Measurements from ENCODE around the gene SAP130.

SAP130 gene

DNA sequence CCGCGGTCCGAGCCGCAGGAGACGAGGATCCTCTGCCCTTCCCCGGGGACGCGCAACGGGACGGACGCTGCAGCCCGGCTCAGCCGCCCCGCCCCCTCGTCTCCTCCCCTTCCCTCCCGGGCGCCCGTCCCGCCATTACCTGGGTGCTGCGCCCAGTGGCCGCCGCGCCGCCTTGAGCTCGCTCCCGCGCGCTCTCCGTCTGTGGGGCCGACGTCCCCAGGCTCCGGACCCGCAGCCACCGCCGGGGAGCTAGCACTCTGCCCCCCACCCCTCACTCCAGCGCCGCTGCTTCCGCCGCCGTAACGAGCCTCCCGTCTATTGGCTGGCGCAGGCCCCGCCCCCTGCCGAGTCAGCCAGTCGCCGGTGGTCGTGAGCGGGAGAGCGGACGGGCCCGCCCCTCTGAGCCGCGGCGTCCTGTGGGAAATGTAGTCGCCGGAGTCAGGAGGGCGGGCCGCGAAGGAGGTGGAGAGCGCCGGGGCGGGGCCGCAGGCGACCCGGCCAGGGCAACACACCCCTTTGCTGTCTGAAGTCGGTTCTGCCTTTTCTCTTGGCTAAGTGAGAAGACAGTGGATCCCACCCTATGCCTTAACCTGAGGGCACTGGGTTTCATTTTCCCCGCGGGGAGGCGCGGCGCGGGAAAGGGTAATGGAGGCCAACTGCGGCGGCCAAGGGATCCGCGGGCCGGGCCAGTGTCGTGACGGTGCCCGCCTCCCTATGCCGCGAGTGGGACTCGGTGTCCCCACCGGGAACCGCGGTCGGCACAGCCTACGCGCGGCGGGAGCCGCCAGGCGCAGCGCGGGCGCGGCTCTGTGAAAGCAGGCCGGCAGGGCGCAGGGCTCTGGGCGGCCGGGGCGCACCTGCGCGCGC lies at the start of gene SAP130:
TSS of gene SAP130 (minus strand) at position 259 of the 867 bp plus-strand sequence. CDS start 1,767 bp downstream, outside the sequence.
- peak; percentile 91 for DNase-seq

GRCh38 chr2:128076461-128077106 lies 48.7 kb upstream of the SAP130 start:
- no peak for DNase-seq

- no peak for DNase-seq
Measured at GRCh38 chr2:128073278-128073677, 45.4 kb upstream of the SAP130 start.

DNA sequence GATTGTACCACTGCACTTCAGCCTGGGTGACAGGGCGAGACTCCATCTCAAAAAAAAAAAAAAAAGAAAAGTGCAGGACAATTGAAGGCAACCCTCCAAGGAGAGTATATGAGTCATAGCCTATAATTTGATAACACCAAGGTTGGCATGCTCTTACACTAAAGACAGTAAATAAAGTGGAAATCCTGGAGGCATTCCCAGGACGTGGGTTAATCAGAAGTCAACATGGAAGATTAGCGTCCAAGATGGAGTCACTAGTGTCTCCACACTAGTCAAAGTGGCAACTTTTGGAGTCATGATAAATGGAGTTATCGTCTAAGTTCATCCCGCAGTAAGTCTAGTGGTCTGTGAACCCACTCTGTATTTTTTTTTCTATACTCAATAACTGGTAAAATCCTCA lies 41.9 kb upstream of the SAP130 start:
- DNase-seq, result no peak

DNA sequence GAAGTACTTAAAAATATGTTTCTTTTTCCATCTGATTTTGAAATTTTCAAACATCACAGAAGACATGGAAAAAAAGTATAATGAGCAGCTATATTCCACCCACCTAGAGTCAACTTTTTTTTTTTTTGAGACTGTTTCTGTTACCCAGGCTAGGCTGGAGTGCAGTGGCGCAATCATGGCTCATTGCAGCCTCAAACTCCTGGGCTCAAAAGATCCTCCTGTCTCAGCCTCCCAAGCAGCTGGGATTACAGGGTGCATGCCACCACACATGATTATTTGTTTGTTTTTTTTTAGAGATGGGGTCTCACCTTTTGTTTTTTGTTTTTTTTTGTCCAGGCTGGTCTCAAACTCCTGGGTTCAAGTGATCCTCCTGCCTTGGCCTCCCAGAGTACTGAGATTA lies 36.5 kb upstream of the SAP130 start:
- DNase-seq, result no peak

DNA sequence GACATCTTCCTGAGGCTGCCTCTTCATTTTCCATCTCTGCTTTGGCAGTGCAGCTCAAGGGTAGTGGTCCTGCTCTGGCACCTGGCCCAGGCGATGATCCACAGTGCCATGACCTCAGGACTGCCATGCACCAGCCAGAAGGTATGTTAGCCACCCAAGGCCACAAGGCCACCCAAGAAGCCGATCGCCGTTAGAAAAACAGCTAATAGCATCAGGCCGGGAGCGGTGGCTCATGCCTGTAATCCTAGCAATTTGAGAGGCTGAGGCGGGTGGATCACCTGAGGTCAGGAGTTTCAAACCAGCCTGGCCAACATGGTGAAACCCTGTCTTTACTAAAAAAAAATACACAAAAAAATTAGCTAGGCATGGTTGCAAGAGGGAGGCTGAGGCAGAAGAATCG lies 34.7 kb upstream of the SAP130 start:
- DNase-seq, result no peak

- no peak for DNase-seq
Measured at GRCh38 chr2:128058114-128058513, 30.3 kb upstream of the SAP130 start.

DNA sequence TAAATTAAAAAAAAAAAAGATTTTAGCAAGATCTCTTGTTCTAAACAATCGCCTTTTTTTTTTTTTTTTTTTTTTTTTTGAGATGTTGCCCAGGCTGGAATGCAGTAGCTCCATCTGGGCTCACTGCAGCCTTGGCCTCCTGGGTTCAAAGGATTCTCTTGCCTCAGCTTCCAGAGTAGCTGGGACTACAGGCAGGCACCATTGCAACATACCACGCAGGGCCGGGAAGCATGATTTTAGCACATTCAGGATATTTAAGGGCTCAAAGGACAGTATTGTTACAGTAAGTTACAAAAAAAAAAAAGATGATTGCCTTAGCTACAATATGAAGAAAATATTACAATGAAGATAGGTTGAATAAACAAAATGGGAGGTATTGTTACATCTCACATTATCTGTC lies 29.5 kb upstream of the SAP130 start:
- no peak for DNase-seq

- no peak for DNase-seq
Measured at GRCh38 chr2:128054104-128054885, 26.4 kb upstream of the SAP130 start.

- no peak for DNase-seq
Measured at GRCh38 chr2:128053331-128053730, 25.5 kb upstream of the SAP130 start.

GRCh38 chr2:128043041-128043440 lies 15.2 kb upstream of the SAP130 start:
- DNase-seq, result no peak

DNA sequence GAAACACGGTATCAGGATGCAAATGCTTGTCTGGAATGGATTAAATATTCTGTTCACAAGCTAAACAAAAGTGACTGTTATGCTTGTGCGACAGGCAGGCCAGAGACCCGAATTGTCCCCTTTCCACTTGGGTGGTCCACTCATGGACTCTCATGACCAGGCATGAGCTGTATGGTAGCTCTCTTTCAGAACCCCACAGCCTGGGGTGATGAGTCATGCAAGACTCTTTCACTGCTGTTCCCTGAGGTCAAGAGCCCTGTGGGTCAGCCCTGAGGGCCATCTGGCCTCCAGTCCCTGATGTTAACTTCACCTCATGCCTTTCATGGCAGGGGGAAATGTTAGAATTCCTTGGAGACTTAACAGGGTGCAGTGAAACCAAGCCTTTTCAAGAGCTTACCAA lies 13.7 kb upstream of the SAP130 start:
- no peak for DNase-seq

GRCh38 chr2:128040166-128040771 lies 12.4 kb upstream of the SAP130 start:
- no peak for DNase-seq

DNA sequence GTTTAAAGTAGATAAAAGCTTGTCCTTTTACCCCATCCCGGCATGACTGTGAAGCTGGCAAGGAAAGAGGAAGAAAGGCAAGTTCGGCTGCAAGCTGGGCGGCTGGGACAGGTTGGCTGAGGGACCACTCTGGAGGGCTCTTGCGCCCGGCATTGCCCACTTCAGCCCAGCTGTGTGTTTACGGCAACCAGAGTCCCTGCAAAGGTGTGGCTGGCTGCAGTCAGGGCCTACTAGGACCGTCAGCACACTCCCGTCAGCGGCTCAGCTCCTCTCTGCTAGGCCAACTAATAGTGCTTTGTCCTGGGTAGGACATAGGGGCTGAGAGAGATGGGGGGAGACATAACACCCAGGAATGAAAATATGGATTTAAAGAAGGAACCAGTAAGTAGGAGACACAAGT lies 11.7 kb upstream of the SAP130 start:
- no peak for DNase-seq

DNA sequence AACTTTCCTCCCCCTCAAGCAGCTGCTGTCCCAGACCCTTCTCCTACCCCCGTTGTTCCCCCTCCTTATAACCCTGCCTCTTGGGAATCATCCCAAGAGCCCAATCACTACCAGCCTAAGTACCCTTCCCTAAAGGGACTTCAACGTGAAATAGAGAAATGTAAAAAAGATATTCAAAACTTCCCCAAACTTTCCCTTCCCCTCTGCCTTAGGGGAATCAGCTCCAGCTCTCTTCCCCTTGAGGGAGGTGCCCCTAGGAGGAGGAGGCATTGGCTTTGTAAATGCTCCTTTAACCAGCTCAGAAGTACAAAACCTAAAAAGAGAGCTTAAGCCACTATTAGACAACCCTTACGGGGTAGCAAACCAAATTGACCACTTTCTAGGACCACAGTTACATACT lies 10.6 kb upstream of the SAP130 start:
- DNase-seq, result no peak

DNA sequence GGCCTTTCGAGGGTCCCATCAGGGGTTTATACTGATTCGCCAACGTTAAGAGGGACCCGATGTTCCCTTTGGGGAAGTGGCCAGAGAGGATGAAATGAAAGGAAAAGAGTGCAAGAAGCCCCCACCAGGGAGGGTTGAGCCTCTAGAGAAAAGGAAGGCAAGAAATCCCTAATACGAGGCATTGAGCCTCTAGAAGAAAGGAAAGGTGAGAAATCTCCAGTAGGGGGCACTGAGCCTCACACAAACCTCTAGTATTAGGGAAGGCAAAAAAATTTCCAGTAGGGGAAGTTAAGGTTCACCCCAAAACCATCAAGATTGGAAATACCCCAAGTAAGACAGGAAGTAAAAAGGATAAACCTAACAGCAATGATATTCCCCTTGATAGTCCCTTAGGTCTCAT lies 9.8 kb upstream of the SAP130 start:
- DNase-seq, result no peak

DNA sequence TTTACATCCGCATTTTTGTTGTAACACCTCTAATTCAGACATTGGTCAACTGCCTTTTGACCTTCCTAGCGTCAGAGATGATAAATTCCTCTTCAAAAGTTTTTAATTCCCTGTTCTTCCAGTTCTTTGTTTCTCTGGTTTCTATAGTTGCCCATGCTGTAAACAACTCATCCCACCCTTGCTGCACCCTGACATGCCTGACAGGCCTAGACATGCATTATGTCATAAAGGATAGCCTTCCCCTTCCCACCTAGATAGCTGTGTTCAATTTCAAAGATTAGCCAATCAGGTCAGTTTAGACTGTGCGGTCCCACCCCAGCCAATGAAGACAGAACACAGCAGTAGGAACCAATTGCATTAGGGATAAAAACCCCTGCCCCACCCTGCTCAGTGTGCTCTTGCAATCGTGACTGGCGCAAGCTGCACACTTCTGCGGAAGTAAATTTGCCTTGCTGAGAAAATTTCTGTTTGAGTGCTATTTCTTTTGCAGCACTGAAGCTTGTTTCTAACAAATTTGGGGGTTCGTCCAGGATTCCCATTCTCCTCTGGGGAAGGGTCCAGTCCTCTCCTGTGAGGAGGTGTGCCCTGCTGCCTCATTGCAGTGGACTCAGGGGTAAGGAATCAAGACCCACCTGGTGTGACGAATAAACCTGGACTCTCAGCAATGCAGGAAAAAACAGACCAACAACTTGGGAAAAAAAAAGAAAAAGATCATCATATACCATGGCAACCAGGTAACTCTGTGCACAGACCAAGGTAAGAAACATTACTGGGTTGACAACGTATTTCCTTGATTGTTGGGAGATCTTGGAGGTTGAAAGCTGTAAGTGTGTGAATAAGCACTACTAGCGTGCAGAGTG lies 9.1 kb upstream of the SAP130 start:
- no peak for DNase-seq

- no peak for DNase-seq
Measured at GRCh38 chr2:128032092-128032491, 4.2 kb upstream of the SAP130 start.

DNA sequence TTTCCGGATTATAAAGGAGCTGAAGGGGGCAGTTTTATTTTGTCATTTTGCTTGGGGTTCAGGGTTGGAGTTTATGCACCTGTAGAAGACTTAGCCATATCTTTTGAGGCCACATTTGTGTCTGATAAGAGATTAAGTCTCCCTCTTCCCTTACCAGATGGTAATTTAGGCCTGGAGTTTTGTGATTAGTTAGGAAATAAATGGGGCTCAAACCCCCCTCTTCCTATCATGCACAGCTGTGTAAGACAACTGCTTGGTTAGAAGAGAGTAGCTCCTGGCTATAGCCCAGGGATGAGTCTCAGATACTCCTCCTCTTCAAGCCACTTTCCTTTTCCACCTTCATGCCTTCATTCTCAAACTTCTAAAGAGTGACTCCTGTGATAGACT lies 802 bp upstream of the SAP130 start:
- no peak for DNase-seq

GRCh38 chr2:128027278-128027800 lies 520 bp downstream of the SAP130 start:
- peak; percentile 92 for DNase-seq

- DNase-seq, result peak; percentile 1
Measured at GRCh38 chr2:128026448-128027277, 1.2 kb downstream of the SAP130 start.
